Activated CD4-positive, alpha-beta T cell treated with anti-CD3 and anti-CD28 coated beads for 1 hour (primary cell): ENCODE measurements around the gene HSFX3.
"Not testable (repeated sequence)": the region's sequence is repeated elsewhere in the genome, so short reads cannot be mapped to it uniquely, and the experiment has no call there.

ENCODE experiments used
- DNase-seq: peaks from one replicate; pipeline ENCODE4 v3.0.0-alpha.2; 2020

HSFX3 gene

DNA sequence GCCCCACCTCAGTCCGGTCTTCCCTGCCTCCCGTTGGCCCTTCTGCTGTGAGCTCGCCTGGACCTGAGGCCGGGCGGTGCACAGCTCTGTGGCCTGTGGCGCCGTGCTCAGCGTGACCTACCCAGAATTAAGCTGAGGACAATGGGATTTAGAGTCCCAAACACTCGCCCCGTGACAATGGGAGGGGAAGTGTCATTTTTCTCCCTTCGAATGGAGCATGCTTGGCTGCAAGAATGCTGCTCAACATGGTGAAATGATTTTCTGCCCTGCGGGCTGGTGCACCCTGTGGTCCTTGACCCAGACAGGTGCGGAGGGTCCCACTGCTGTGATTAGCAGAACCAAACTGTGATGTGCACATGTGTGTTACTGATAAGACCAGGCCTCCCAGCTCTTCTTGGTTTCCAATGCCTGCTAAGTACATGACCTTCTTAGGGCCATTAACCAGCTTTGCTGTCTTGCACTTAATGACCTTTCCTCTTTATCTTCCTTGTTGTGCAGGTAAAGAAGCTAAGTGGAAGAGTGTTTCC, 8.1 kb downstream of the HSFX3 start:
- no peak for DNase-seq

- DNase-seq = peak; percentile 81
These were observed 8.9 kb downstream of the HSFX3 start, which contains the start of gene EOLA1 for GRCh38 chrX:149540621-149541520. TSS of gene EOLA1 (plus strand) at chrX:149541012. CDS start at chrX:149545631, 4,619 bp downstream.

DNA sequence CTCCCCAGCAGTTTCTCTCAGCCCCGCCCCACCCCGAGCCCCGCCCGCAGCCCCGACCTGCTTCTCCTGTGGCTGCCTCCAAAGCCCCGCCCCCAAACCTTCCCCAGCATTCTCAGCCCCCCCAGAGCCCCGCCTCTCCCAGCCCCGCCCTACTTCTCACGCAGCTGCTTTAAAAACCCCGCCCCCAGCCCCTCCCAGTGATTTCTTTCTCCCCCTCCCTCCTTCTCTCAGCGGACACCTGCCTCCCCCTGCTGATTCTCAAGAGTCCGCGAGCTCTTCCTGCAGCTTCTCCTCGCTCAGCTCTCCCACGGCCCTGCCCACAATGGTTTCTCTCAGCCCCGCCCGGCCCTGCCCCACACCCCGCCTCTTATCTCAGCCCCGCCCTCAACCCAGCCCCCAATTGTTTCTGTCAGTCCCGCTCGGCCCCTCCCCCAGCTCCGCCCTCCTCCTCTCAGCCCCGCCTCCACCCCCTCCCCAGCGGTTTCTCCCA, 9.5 kb downstream of the HSFX3 start:
- DNase-seq = peak; percentile 80

DNA sequence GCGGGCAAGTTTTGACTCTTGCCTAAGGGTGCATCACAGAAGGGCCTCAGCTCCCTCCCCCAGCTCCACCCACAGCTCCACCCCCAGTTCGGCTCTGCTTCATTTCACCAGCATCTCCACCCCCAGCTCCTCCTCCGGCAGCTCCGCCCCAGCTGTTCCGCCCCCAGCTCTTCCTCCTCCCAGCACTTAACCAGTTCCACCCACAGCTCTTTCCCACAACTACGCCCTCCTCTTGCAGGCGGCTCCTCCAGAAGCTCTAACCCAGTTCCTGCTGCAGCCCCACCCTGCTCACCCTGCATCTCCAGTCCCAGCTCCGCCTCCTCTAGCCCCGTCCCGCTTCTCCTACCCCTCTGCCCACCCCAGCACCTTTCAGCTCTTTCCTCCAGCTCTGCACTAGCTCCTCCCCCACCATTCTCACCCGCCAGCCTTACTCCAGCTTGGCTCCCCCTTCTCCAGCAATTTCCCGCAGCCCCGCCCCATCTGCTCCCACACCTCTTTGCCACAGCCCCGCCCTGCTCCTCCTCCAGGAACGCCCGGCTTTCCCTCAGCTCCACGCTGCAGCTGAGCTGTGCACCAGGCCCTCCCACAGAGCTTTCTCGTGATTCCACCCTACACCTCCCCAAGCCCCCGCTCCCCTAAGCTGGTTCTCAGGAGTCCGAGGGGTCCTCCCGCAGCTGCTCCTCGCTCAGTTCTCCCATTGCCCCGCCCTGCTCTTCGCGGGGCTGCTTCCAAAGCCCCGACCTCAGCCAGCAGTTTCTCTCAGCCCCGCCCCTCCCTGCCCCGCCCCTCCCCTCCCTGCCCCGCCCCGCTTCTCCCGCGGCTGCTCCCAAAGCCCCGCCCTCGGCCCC, 10.2 kb downstream of the HSFX3 start:
- peak; percentile 75 for DNase-seq

- not testable (repeated sequence) for DNase-seq
These were observed 12.2 kb downstream of the HSFX3 start for GRCh38 chrX:149537474-149537873.

DNA sequence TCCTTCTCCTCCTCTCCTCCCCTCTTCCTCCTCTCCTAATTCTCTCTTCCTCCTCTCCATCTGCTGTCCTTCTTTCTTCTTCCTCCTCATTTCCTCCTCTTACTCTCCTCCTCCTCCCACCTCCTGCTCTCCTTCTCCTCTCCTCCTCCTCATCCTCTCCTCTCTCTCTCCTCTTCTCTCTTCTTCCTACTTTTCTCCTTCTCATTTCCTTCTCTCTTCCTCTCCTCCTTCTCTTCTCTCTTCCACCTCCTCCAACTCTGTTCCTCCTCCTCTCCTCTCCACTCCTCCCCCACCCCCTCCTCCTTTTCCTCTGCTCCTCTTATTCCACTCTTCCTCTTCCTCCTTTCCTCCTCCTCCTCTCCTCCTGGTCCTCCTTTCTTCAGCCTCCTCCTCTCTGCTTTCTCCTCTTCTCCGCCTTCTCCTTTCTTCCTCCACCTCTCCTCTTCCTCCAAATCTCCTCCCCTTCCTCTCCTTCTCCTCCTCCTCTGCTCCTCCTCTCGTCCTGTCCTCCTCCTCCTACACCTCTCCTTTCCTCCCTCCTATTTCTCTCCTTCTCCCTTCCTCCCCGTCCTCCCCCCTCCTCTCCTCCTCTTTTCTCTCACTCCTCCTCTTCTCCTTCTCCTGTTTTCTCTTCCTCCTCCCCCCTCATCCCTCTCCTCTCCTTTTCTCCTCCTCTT, 14.7 kb downstream of the HSFX3 start:
- DNase-seq = not testable (repeated sequence)

GRCh38 chrX:149533999-149534398, 15.7 kb downstream of the HSFX3 start:
- not testable (repeated sequence) for DNase-seq

- DNase-seq = not testable (repeated sequence)
These were observed 16.9 kb downstream of the HSFX3 start for GRCh38 chrX:149532868-149533267.

DNA sequence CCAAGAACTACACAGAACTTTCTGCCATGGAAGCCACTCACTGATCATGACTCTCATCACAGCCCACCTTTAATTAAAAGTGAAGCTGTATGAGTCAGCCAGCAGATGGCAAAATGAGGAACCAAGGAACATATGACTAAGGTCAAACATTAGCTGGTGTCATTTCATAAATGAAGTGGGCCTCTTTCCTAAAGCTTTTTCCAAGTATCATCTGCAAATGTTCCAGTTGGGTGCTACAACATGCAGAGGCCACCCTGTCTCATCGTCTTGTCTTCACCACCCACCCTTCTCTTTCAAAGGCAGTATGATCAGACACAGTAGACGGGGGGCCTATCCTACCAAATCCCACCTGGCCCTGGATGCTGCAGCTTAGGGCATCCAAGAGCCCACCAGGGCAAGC, 18.1 kb downstream of the HSFX3 start:
- no peak for DNase-seq

GRCh38 chrX:149528381-149528780, 21.3 kb downstream of the HSFX3 start:
- DNase-seq = no peak

GRCh38 chrX:149527705-149528104, 22.0 kb downstream of the HSFX3 start:
- no peak for DNase-seq

DNA sequence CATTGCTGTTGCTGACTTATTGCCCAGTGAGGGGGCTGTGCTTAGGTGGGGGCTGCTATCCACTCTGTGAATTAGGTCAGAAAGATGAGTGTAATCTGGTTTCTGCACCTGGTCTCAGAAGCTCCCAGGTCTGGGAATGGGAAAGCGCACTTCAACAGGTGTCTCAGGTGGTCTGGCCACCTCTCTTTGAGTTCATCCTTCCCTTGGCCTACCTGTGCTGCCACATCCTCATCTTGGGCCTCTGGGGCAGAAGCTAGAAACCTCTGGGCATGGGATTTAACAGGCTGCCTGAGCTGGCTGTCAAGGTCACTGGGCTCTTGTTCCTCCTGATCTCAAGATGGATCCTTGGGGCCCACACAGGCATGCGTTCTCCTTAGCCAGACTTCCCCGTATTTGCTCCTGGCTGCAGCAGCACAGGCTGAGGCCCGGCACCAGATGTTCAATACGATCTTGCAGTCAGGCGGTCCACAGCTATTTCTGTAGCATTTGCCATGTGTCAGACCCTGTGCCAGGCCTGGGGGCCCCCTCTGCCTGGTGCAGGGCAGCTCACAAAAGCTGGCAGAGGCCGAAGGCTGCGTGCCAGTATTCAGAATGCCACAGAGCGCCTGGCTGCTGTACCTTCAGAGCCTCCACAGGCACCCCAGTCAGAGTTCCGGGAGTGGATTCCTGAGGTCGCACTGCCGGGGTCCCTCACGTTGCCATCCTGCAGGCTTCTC, 23.2 kb downstream of the HSFX3 start:
- DNase-seq = not testable (repeated sequence)

- not testable (repeated sequence) for DNase-seq
These were observed 23.8 kb downstream of the HSFX3 start for GRCh38 chrX:149525903-149526302.

DNA sequence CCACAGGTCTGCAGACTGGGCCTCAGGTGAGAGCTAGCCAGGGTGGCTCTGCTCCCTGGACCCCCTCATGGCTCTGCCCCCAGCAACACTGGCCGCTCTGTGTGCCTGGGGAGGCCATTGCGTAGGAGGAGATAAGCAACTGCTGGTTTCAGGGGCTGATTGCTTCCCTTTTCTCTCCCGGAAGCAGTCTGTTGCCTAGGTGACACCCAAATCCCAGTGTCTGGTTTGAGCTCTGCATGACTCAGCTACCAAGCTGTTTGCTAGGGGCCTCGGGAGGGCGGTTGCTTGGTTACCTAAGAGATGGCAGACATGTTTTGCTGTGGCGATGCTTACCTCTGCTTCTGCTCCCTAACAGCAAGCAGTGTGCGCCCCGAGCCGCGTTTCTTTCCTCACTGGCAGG, 24.3 kb downstream of the HSFX3 start:
- DNase-seq = peak; percentile 55

GRCh38 chrX:149522916-149523315, 26.8 kb downstream of the HSFX3 start:
- no peak for DNase-seq

DNA sequence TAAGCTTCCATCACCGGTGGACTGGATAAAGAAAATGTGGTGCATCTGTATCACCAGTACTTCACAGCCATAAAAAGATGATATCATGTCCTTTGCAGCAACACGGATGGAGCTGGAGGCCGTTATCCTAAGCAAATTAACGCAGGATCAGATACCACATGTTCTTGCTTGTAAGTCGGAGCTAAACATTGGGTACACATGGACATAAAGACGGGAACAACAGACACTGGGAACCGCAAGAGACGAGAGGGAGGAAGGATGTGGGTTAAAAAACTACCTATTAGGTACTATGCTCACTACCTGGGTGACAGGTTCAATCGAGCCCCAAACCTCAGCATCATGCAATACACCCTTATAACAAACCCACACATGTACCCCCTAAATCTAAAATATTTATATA, 28.3 kb downstream of the HSFX3 start:
- no peak for DNase-seq

DNA sequence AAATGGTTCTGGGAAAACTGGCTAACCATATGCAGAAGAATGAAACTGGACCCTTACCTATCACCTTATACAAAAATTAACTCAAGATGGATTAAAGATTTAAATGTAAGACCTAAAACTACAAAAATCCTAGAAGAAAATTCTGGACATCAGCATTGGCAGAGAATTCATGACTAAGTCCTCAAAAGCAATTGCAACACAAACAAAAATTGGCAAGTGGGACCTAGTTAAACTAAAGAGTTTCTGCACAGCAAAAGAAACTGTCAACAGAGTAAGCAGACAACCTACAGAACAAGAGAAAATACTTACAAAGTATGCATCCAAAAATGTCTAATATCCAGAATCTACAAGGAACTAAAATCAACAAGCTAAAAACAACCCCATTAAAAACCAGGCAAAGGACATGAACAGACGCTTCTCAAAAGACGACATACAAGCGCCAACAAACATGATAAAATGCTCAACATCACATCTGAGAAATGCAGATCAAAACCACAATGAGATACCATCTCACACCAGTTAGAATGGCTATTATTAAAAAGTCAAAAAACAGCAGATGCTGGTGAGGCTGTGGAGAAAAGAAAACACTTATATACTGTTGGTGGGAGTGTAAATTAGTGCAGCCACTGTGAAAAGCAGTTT, 29.0 kb downstream of the HSFX3 start:
- DNase-seq = not testable (repeated sequence)

DNA sequence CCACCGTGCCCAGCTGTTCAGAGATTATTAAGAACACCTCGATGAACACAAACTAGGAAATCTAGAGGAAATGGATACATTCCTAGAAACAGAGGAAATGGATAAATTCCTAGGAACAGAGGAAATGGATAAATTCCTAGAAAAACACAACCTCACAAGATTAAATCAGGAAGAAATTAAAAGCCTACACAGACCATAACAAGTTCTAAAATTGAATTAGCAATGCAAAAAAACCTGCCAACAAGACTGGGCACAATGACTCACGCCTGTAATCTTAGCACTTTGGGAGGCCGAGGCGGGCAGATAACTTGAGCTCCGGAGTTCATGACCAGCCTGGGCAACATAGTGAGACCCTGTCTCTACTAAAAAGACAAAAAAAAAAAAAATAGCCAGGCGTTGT, 31.5 kb downstream of the HSFX3 start:
- DNase-seq = no peak

DNA sequence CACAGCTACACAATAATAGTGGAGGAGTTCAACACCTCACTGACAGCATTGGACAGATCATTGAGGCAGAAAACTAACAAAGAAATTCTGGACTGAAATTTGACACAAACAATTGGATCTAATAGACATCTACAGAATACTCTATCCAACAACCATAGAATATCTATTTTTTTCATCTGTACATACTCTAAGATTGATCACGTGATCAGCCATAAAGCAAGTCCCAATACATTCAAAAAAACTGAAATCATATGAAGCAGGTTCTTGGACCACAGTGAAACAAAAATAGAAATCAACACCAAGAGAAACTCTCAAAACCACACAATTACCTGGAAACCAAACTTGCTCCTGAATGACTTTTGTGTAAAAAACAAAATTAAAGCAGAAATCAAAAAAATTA, 32.4 kb downstream of the HSFX3 start:
- DNase-seq = no peak

DNA sequence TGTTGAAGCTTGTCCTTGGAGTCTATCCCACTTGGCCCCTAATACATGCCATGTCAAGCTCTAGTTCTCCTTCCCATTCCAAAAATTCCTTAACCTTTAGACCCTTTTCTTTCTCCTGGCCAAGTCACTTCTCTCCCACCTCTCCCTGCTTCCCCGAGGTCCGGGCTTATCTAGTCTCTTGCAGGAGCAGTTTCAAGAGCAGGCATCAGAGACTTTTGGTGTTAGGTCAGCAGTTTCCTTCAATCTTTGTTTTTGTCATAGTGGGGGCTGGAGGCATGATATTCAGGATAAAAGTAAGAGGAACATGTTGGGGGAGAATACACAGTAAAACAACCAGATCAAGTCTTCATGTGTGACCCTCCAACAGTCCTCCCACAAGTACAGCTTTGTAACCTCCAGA, 33.1 kb downstream of the HSFX3 start:
- DNase-seq = no peak

GRCh38 chrX:149515954-149516602, 33.6 kb downstream of the HSFX3 start:
- no peak for DNase-seq
